Activated T-helper 9 cell treated with anti-CD3 and anti-CD28 coated beads, Interleukin-2, amount 50 U/mL, for 16 hours (primary cell): ENCODE data around the gene GCG.
A peak's percentile ranks its signal among the peaks of the same experiment; 100 is the strongest.

Experiments
- DNase-seq: peaks from one replicate; pipeline ENCODE4 v3.0.0-alpha.2; 2020; ENCODE audit warnings: low read depth

The GCG gene

GRCh38 chr2:162152147-162152546 is at the start of gene GCG:
TSS of gene GCG (minus strand) at chr2:162152247. CDS start at chr2:162149178, 3,069 bp downstream.
- DNase-seq = no peak

GRCh38 chr2:162200636-162201035 is 48.6 kb upstream of the GCG start:
- no peak for DNase-seq

GRCh38 chr2:162199913-162200312 is 47.9 kb upstream of the GCG start:
- DNase-seq = no peak

GRCh38 chr2:162198239-162198638 is 46.2 kb upstream of the GCG start:
- DNase-seq = no peak

- DNase-seq = no peak
Observed at GRCh38 chr2:162197069-162197825, 45.2 kb upstream of the GCG start.

- no peak for DNase-seq
Observed at GRCh38 chr2:162196638-162197037, 44.6 kb upstream of the GCG start.

GRCh38 chr2:162188451-162188850 is 36.4 kb upstream of the GCG start:
- DNase-seq = no peak

GRCh38 chr2:162185541-162186232 is 33.6 kb upstream of the GCG start:
- DNase-seq = no peak

GRCh38 chr2:162184821-162185450 is 32.9 kb upstream of the GCG start:
- no peak for DNase-seq

GRCh38 chr2:162184359-162184758 is 32.3 kb upstream of the GCG start:
- DNase-seq = no peak

GRCh38 chr2:162182395-162182794 is 30.3 kb upstream of the GCG start:
- DNase-seq = no peak

GRCh38 chr2:162177301-162177700 is 25.3 kb upstream of the GCG start:
- DNase-seq = no peak

GRCh38 chr2:162175714-162176113 is 23.7 kb upstream of the GCG start:
- no peak for DNase-seq

- DNase-seq = no peak
Observed at GRCh38 chr2:162174746-162175145, 22.7 kb upstream of the GCG start.

GRCh38 chr2:162172802-162173370 is 20.8 kb upstream of the GCG start:
- no peak for DNase-seq

GRCh38 chr2:162166745-162167144 is 14.7 kb upstream of the GCG start:
- DNase-seq = no peak

GRCh38 chr2:162166174-162166573 is 14.1 kb upstream of the GCG start:
- DNase-seq = no peak

- no peak for DNase-seq
Observed at GRCh38 chr2:162164802-162165201, 12.8 kb upstream of the GCG start.

- DNase-seq = no peak
Observed at GRCh38 chr2:162159446-162159845, 7.4 kb upstream of the GCG start.

GRCh38 chr2:162156149-162156548 is 4.1 kb upstream of the GCG start:
- no peak for DNase-seq

- DNase-seq = no peak
Observed at GRCh38 chr2:162155093-162155492, 3.0 kb upstream of the GCG start.

- DNase-seq = peak; percentile 24
Observed at GRCh38 chr2:162153608-162154224, 1.7 kb upstream of the GCG start.
